Measurements from ENCODE around the gene CCDC73.
A peak's percentile ranks its signal among the peaks of the same experiment; 100 is the strongest.
"Not testable (repeated sequence)": the region's sequence is repeated elsewhere in the genome, so short reads cannot be mapped to it uniquely, and the experiment has no call there.

Gene CCDC73

DNA sequence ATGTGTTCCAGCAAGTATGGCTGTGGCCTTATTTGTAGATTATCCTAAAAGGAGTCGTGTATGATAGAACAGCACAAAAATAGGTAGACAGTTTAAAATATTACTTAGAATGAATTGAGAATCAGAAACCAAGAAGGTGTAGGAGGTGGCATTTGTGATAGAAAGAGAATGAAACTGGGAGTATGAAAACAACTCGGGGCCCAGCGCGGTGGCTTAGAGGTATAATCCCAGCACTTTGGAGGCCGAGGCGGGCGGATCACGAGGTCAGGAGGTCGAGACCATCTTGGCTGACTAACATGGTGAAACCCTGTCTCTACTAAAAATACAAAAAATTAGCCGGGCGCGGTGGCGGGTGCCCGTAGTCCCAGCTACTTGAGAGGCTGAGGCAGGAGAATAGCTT is 198.3 kb downstream of the CCDC73 start:
- peaks cover 64% of the 10 kb centered on the region for H3K36me3 ChIP-seq (ENCODE audit: insufficient read depth, low read length)
- H3K27ac ChIP-seq (ENCODE audit: low read depth, low read length); H3K4me3 ChIP-seq (ENCODE audit: low read depth, low read length); H3K27me3 ChIP-seq (ENCODE audit: insufficient read depth, low read length); H3K4me1 ChIP-seq (ENCODE audit: control insufficient read depth, insufficient read depth, low read length, unreplicated experiment); H2AFZ ChIP-seq (ENCODE audit: low read length, unreplicated experiment): not testable (repeated sequence)
- peaks cover 16% of the 10 kb centered on the region for H3K79me2 ChIP-seq (ENCODE audit: control insufficient read depth, insufficient read depth, low read length, unreplicated experiment)

DNA sequence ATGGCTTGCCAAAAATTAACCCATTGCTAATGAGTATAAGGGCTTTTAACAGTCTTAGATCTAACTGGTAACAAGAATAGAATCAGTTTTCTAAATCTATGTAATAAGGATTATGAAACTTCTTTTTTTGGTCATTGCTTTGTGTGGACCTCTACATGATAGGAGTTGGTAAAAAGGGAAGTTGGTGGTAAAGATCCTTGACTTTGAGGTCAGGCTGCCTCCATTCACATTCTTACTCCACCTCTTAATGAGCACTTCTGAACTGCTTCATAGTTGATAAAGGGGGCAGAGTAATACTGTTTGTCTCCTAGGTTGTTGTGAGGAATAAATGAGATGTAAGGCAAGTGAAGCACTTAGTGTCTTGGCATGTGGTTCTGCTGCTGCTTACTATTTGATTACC is 200.2 kb downstream of the CCDC73 start:
- Histone ChIP-seq H2AFZ (ENCODE audit: low read length, unreplicated experiment) (no peak overlapping the region), H3K4me1 (ENCODE audit: control insufficient read depth, insufficient read depth, low read length, unreplicated experiment) (no peaks in the 10 kb centered on the region), H3K36me3 (ENCODE audit: insufficient read depth, low read length) (peaks cover 64% of the 10 kb centered on the region), H3K4me3 (ENCODE audit: low read depth, low read length) (no peak overlapping the region), H3K79me2 (ENCODE audit: control insufficient read depth, insufficient read depth, low read length, unreplicated experiment) (peaks cover 29% of the 10 kb centered on the region), H3K27me3 (ENCODE audit: insufficient read depth, low read length) (no peaks in the 10 kb centered on the region), H3K27ac (ENCODE audit: low read depth, low read length) (no peak overlapping the region)

DNA sequence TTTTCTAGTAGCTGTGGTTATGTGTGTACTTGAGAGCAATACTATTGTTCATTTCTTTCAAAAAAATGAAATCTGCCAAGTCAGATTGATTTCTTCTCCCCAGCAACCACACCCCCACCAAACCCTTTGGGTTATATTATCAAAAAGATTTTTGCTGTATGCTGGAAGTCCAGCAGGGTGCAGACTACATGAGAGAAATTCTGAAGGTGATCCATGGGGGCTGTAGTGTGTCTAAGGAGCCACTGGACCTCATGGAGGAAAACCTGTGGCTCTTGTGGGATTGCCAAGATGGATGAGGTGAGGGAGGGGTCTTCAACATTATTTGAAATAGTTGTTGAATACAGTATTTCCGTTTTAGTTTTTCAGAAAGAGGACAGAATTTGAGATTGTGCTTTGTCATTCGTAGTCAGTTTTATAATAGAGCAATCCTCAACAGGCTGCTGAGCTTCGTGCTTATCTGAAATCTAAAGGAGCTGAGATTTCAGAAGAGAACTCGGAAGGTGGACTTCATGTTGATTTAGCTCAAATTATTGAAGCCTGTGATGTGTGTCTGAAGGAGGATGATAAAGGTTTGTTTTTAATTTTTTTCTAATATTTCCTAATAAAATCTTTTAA is 207.8 kb downstream of the CCDC73 start:
- H3K4me1 ChIP-seq (ENCODE audit: control insufficient read depth, insufficient read depth, low read length, unreplicated experiment) = peaks cover 30% of the 10 kb centered on the region

DNA sequence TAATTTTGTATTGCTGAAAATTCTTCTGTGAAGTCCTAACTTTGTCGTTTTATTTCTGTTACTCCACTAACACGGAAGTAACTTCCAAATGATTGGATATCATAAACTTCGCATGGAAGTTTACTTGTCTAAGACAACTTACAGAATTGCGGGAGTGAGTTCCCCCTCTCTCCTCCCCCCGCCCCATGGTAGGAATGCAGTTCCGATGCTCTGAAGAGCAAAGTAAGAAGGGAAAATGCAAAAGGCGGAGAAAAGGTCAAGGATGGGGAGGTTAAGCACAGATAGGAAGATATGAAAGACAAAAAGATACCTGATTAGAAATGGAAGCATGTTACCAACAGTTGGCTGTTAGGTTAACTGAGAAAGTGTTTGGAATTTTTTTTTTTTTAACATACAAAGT is 209.5 kb downstream of the CCDC73 start:
- no peaks in the 10 kb centered on the region for H3K27me3 ChIP-seq (ENCODE audit: insufficient read depth, low read length)
- no peak overlapping the region for H2AFZ ChIP-seq (ENCODE audit: low read length, unreplicated experiment)
- peaks cover 60% of the 10 kb centered on the region for H3K79me2 ChIP-seq (ENCODE audit: control insufficient read depth, insufficient read depth, low read length, unreplicated experiment)
- H3K4me3 ChIP-seq (ENCODE audit: low read depth, low read length) = peak overlapping the region; percentile 100
- H3K36me3 ChIP-seq (ENCODE audit: insufficient read depth, low read length) = peaks cover 12% of the 10 kb centered on the region
- H3K27ac ChIP-seq (ENCODE audit: low read depth, low read length) = no peak overlapping the region
- peaks cover 41% of the 10 kb centered on the region for H3K4me1 ChIP-seq (ENCODE audit: control insufficient read depth, insufficient read depth, low read length, unreplicated experiment)

More for the DNA sequence above, 207.8 kb downstream of the CCDC73 start:
- H3K27me3 ChIP-seq (ENCODE audit: insufficient read depth, low read length) = no peaks in the 10 kb centered on the region
- H3K27ac ChIP-seq (ENCODE audit: low read depth, low read length) = no peak overlapping the region
- H2AFZ ChIP-seq (ENCODE audit: low read length, unreplicated experiment) = no peak overlapping the region
- H3K4me3 ChIP-seq (ENCODE audit: low read depth, low read length) = peak overlapping the region; percentile 30; the same call in 1 of the 2 replicates
- peaks cover 72% of the 10 kb centered on the region for H3K79me2 ChIP-seq (ENCODE audit: control insufficient read depth, insufficient read depth, low read length, unreplicated experiment)
- peaks cover 24% of the 10 kb centered on the region for H3K36me3 ChIP-seq (ENCODE audit: insufficient read depth, low read length)

DNA sequence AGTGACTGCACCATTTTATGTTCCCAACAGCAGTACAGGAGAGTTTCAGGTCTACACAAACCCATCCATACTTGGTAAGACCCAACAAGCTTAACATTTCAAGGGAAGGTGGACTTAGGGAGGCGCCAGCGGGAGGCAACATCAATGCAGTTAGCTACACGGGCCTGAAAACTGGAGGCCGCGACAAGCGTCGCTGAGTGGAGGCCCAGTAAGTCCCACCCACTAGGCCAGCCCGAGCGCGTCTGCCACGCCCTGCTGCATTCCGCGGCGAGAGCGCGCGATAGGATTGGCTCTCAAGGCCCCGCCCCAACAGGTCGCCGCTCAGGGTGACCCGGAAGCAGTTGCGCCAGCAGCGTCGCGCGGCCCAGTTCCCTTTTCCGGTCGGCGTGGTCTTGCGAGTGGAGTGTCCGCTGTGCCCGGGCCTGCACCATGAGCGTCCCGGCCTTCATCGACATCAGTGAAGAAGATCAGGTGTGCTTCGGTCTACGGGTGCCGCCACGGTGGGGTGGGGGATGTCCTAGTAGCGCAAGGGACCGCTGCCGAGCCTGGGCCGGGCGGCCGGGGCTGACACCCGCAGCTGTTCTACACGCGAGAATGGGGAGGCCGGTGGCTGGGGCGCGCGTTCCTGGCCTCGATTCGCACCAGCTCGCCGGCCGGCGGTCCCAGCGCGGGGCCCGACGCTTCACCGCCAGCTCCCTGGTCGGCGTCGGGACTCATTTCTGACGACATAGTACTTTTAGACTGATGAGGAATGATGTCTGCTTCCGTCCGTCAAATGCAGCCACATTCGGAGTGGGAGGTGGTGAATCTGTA is 210.8 kb downstream of the CCDC73 start, which contains the start of gene EIF3M:
Gene EIF3M (plus strand): TSS at position 373 of the 813 bp plus-strand sequence. CDS start 57 bp downstream, at position 430.
- Histone ChIP-seq H3K27ac (ENCODE audit: low read depth, low read length) (peak within 1 kb of the TSS; percentile 77), H3K36me3 (ENCODE audit: insufficient read depth, low read length) (0 out of 2 replicates have a peak, but pooled peaks cover 4% of the 10 kb centered on the region), H3K79me2 (ENCODE audit: control insufficient read depth, insufficient read depth, low read length, unreplicated experiment) (peaks cover 49% of the 10 kb centered on the region), H3K4me3 (ENCODE audit: low read depth, low read length) (peak within 1 kb of the TSS; percentile 100), H3K4me1 (ENCODE audit: control insufficient read depth, insufficient read depth, low read length, unreplicated experiment) (peaks cover 41% of the 10 kb centered on the region), H2AFZ (ENCODE audit: low read length, unreplicated experiment) (peak within 1 kb of the TSS; percentile 99), H3K27me3 (ENCODE audit: insufficient read depth, low read length) (no peaks in the 10 kb centered on the region)

DNA sequence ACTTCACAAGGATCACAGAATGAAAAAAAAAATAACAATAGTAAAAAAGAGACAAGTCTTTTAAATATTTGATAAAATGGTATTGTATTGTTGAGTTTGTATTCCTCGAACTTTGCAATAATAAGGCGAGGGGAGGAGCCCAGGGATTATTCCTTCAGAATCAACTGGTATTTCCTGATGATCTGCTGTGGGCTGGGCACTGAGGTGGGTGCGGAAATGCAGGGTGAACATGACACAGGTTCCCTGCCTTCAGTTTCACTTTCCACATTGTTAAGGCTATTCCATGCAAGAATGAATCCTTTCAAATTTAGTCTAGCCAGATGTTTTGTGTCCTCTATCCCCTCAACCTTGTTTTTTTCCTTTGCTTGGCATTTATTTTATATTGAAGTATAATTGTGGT is 212.9 kb downstream of the CCDC73 start:
- Histone ChIP-seq H3K36me3 (ENCODE audit: insufficient read depth, low read length) (no peaks in the 10 kb centered on the region), H3K4me1 (ENCODE audit: control insufficient read depth, insufficient read depth, low read length, unreplicated experiment) (peaks cover 32% of the 10 kb centered on the region), H3K27me3 (ENCODE audit: insufficient read depth, low read length) (no peaks in the 10 kb centered on the region), H3K4me3 (ENCODE audit: low read depth, low read length) (no peak overlapping the region), H2AFZ (ENCODE audit: low read length, unreplicated experiment) (no peak overlapping the region), H3K79me2 (ENCODE audit: control insufficient read depth, insufficient read depth, low read length, unreplicated experiment) (peaks cover 30% of the 10 kb centered on the region), H3K27ac (ENCODE audit: low read depth, low read length) (no peak overlapping the region)

DNA sequence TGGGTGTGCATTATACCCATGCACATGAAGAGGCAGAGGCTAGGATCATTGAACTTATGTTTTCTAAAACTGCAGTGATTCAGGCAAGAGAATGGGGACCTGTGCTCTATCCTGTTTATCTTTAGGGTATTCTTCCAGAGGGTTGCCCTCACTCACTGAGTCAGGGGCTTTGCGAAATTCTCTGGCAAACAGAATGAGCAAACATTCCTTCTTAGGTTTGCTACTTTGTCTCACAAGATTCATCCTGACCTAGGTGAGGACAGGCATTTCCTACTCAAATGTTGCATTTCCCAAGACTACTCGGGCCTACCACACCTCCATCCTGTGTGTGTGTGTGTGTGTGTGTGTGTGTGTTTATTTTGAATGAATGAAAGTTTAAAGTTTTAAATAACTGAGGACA is 213.5 kb downstream of the CCDC73 start:
- no peak overlapping the region for H3K4me3 ChIP-seq (ENCODE audit: low read depth, low read length)
- H3K27ac ChIP-seq (ENCODE audit: low read depth, low read length) = no peak overlapping the region; the same call in 1 of the 2 replicates
- H2AFZ ChIP-seq (ENCODE audit: low read length, unreplicated experiment) = no peak overlapping the region
- H3K79me2 ChIP-seq (ENCODE audit: control insufficient read depth, insufficient read depth, low read length, unreplicated experiment) = peaks cover 24% of the 10 kb centered on the region
- H3K36me3 ChIP-seq (ENCODE audit: insufficient read depth, low read length) = no peaks in the 10 kb centered on the region
- no peaks in the 10 kb centered on the region for H3K27me3 ChIP-seq (ENCODE audit: insufficient read depth, low read length)
- H3K4me1 ChIP-seq (ENCODE audit: control insufficient read depth, insufficient read depth, low read length, unreplicated experiment) = peaks cover 26% of the 10 kb centered on the region

DNA sequence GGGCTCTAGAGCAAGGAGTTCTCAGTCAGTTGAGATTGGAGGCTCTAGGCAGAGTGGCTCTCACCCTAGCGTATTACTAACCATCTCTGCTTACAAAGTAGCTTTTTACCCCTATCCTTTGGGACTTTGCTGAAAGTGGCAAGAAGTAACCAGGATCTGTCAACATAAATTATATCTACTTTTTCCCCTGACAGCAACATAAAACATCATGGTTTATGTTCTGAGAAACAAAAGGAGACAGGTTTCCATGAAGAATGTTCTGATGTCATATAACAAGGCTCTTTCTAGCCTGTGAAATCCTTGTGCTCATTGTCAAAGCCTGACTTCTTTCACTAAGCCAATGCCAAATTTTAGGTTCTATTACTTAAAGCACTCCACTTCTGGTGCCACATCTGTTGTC is 218.0 kb downstream of the CCDC73 start:
- H3K27me3 ChIP-seq (ENCODE audit: insufficient read depth, low read length) = no peaks in the 10 kb centered on the region
- no peak overlapping the region for H3K27ac ChIP-seq (ENCODE audit: low read depth, low read length)
- H3K36me3 ChIP-seq (ENCODE audit: insufficient read depth, low read length) = no peaks in the 10 kb centered on the region
- H3K4me3 ChIP-seq (ENCODE audit: low read depth, low read length) = no peak overlapping the region
- peaks cover 9% of the 10 kb centered on the region for H3K4me1 ChIP-seq (ENCODE audit: control insufficient read depth, insufficient read depth, low read length, unreplicated experiment)
- H3K79me2 ChIP-seq (ENCODE audit: control insufficient read depth, insufficient read depth, low read length, unreplicated experiment) = no peaks in the 10 kb centered on the region
- no peak overlapping the region for H2AFZ ChIP-seq (ENCODE audit: low read length, unreplicated experiment)

DNA sequence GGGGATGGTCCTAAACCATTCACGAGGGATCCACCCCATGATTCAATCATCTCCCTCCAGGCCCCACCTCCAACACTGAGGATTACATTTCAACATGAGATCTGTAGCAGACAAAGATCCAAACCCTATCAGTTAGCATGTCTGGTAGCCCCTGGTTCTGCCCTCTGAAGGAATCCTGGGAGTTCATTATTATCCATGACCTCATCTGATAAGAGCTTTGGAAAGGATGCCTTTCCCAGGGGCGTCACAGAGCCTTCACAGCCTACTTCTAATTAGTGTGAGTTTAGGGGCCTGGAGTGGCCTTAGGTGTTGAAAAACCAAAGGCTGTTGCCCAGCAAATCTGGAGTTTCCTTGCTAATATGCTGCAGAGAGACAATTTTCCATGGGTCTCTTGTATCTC is 219.4 kb downstream of the CCDC73 start:
- Histone ChIP-seq H3K36me3 (ENCODE audit: insufficient read depth, low read length) (no peaks in the 10 kb centered on the region), H2AFZ (ENCODE audit: low read length, unreplicated experiment) (no peak overlapping the region), H3K27ac (ENCODE audit: low read depth, low read length) (no peak overlapping the region), H3K27me3 (ENCODE audit: insufficient read depth, low read length) (no peaks in the 10 kb centered on the region), H3K4me3 (ENCODE audit: low read depth, low read length) (no peak overlapping the region), H3K79me2 (ENCODE audit: control insufficient read depth, insufficient read depth, low read length, unreplicated experiment) (no peaks in the 10 kb centered on the region), H3K4me1 (ENCODE audit: control insufficient read depth, insufficient read depth, low read length, unreplicated experiment) (no peaks in the 10 kb centered on the region)

DNA sequence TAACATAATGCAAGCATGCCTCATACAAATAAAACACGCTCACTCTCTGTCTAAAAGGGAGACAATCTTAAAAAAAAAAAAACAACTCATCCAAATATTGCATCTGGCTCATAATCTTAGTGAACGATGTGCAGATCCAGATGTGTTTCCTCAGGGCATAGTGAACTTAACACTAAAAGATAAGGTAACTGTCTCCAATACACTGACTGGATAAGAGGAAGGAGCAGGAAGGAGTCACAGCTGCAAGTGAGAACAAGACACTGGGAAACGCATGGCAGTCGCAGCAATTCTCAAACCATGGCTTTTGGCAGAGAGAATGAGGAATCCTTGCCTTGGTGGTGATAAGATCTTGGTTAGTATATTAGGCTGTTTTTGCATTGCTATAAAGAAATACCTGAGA is 220.0 kb downstream of the CCDC73 start:
- H3K27ac ChIP-seq (ENCODE audit: low read depth, low read length) = no peak overlapping the region
- H3K27me3 ChIP-seq (ENCODE audit: insufficient read depth, low read length) = no peaks in the 10 kb centered on the region
- H3K36me3 ChIP-seq (ENCODE audit: insufficient read depth, low read length) = no peaks in the 10 kb centered on the region
- no peaks in the 10 kb centered on the region for H3K4me1 ChIP-seq (ENCODE audit: control insufficient read depth, insufficient read depth, low read length, unreplicated experiment)
- no peak overlapping the region for H2AFZ ChIP-seq (ENCODE audit: low read length, unreplicated experiment)
- no peaks in the 10 kb centered on the region for H3K79me2 ChIP-seq (ENCODE audit: control insufficient read depth, insufficient read depth, low read length, unreplicated experiment)
- H3K4me3 ChIP-seq (ENCODE audit: low read depth, low read length) = no peak overlapping the region

DNA sequence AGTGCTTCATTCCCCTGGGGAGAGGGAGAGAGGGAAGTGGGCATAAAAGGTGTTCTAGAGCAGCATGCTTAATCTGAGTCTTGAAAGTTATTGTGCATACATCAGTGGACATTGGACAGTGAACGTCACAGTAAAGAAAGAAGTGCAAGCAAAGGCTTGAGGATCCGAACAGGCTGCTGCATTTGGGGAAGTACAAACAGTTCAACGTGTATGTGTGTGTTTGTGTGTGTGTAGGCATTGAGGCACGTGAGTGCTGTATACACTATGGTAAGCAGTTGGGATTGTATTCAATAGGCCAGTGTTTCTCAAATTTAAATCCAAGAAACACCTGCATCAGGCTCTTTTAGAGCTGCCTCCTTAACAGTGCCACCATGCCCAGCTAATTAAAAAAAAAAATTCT is 221.2 kb downstream of the CCDC73 start:
- H3K4me1 ChIP-seq (ENCODE audit: control insufficient read depth, insufficient read depth, low read length, unreplicated experiment) = no peaks in the 10 kb centered on the region
- H3K4me3 ChIP-seq (ENCODE audit: low read depth, low read length) = no peak overlapping the region
- no peak overlapping the region for H3K27ac ChIP-seq (ENCODE audit: low read depth, low read length)
- H3K79me2 ChIP-seq (ENCODE audit: control insufficient read depth, insufficient read depth, low read length, unreplicated experiment) = no peaks in the 10 kb centered on the region
- no peaks in the 10 kb centered on the region for H3K27me3 ChIP-seq (ENCODE audit: insufficient read depth, low read length)
- no peak overlapping the region for H2AFZ ChIP-seq (ENCODE audit: low read length, unreplicated experiment)
- H3K36me3 ChIP-seq (ENCODE audit: insufficient read depth, low read length) = no peaks in the 10 kb centered on the region
